Stimulated activated CD8-positive, alpha-beta memory T cell treated with anti-CD3 and anti-CD28 coated beads, Interleukin-4, amount 100 ng/mL, for 24 hours (primary cell): Measurements from ENCODE around the gene ANKRD49.

Source experiments
- DNase-seq: peaks from one replicate; pipeline ENCODE4 v3.0.0-alpha.2; 2020; ENCODE audit warnings: low read depth

ANKRD49 gene

GRCh38 chr11:94507485-94507884 lies 13.7 kb downstream of the ANKRD49 start:
- DNase-seq: no peak

- DNase-seq: peak; percentile 48
Measured at GRCh38 chr11:94511932-94512781, 18.4 kb downstream of the ANKRD49 start, which contains the start of gene C11orf97. Gene C11orf97 (plus strand): TSS chr11:94512461. CDS start chr11:94512529, 68 bp downstream.

GRCh38 chr11:94513091-94513490 lies 19.3 kb downstream of the ANKRD49 start:
- no peak for DNase-seq

GRCh38 chr11:94515398-94515797 lies 21.6 kb downstream of the ANKRD49 start:
- DNase-seq: no peak

GRCh38 chr11:94516725-94517124 lies 22.9 kb downstream of the ANKRD49 start:
- no peak for DNase-seq

GRCh38 chr11:94518300-94518699 lies 24.5 kb downstream of the ANKRD49 start:
- DNase-seq: no peak

- no peak for DNase-seq
Measured at GRCh38 chr11:94519478-94520084, 25.8 kb downstream of the ANKRD49 start.

- no peak for DNase-seq
Measured at GRCh38 chr11:94521684-94522083, 27.9 kb downstream of the ANKRD49 start.

- no peak for DNase-seq
Measured at GRCh38 chr11:94524341-94524740, 30.6 kb downstream of the ANKRD49 start.

GRCh38 chr11:94525546-94526324 lies 32.0 kb downstream of the ANKRD49 start:
- no peak for DNase-seq

- DNase-seq: no peak
Measured at GRCh38 chr11:94526645-94527438, 33.1 kb downstream of the ANKRD49 start.

- DNase-seq: no peak
Measured at GRCh38 chr11:94528551-94528950, 34.8 kb downstream of the ANKRD49 start.

- DNase-seq: no peak
Measured at GRCh38 chr11:94532211-94532610, 38.4 kb downstream of the ANKRD49 start.

GRCh38 chr11:94533206-94533605 lies 39.4 kb downstream of the ANKRD49 start:
- DNase-seq: no peak

GRCh38 chr11:94533696-94534630 lies 40.2 kb downstream of the ANKRD49 start:
- no peak for DNase-seq

GRCh38 chr11:94536386-94536785 lies 42.6 kb downstream of the ANKRD49 start:
- no peak for DNase-seq

- no peak for DNase-seq
Measured at GRCh38 chr11:94537031-94537600, 43.3 kb downstream of the ANKRD49 start.

GRCh38 chr11:94539420-94539819 lies 45.6 kb downstream of the ANKRD49 start:
- no peak for DNase-seq

- peak; percentile 64 for DNase-seq
Measured at GRCh38 chr11:94543695-94544645, 50.2 kb downstream of the ANKRD49 start, which contains the start of gene FUT4. Gene FUT4 (plus strand): TSS chr11:94543921. CDS start chr11:94544134, 213 bp downstream.
